Ovary (tissue), 3 donors: ENCODE data around the gene HNRNPA3.

Experiments
- EP300 ChIP-seq: sonication (generic); formaldehyde crosslinking; IDR thresholded peaks from one replicate; pipeline ENCODE4 v1.6.1; 2017; ENCODE audit warnings: antibody characterized with exemption
- POLR2A ChIP-seq: fragments of 450-650 bp; IDR thresholded peaks from one replicate; pipeline ENCODE4 v1.6.1; 2017; ENCODE audit warnings: antibody characterized with exemption, mild to moderate bottlenecking, moderate library complexity
- TF ChIP-seq, protein P1 (sequence below), 3 donors: fragments of 450-650 bp in 2 of 3; fragments of 200-600 bp in 1 of 3; IDR thresholded peaks; one replicate each; pipeline versions ENCODE4 v1.5.1 to v1.8.0; 2016 to 2022; ENCODE audit warnings: antibody characterized with exemption in 3 of 3, mild to moderate bottlenecking in 1 of 3
- donor health status: DM: no; HTN: no; CAD: no.

GRCh38 chr2:177239932-177240630 lies 27.5 kb downstream of the HNRNPA3 start:
- TF ChIP-seq, protein P1, sequence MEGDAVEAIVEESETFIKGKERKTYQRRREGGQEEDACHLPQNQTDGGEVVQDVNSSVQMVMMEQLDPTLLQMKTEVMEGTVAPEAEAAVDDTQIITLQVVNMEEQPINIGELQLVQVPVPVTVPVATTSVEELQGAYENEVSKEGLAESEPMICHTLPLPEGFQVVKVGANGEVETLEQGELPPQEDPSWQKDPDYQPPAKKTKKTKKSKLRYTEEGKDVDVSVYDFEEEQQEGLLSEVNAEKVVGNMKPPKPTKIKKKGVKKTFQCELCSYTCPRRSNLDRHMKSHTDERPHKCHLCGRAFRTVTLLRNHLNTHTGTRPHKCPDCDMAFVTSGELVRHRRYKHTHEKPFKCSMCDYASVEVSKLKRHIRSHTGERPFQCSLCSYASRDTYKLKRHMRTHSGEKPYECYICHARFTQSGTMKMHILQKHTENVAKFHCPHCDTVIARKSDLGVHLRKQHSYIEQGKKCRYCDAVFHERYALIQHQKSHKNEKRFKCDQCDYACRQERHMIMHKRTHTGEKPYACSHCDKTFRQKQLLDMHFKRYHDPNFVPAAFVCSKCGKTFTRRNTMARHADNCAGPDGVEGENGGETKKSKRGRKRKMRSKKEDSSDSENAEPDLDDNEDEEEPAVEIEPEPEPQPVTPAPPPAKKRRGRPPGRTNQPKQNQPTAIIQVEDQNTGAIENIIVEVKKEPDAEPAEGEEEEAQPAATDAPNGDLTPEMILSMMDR (IDR thresholded peaks at IDR 0.05): no peak
- TF ChIP-seq POLR2A: no peak
- no peak for TF ChIP-seq EP300
